SU-DHL-6 (cell line): ENCODE measurements around the gene PCYT1B.

Experiments used
- H2AFZ ChIP-seq: fragments of 200-600 bp; sonication (generic); 2 replicates; pipeline ENCODE4 v1.6.1; 2014; ENCODE audit warnings: low read depth, mild to moderate bottlenecking, moderate library complexity, mixed read lengths, antibody characterized with exemption, low read length; ENCODE audit not compliant: severe bottlenecking
- H3F3A ChIP-seq: fragments of 200-600 bp; shearing (Covaris generic); 2 replicates; pipeline ENCODE4 v1.6.0; 2016; ENCODE audit warnings: antibody characterized with exemption, mild to moderate bottlenecking; ENCODE audit not compliant: insufficient read depth
- H3K27ac ChIP-seq: fragments of 200-600 bp; sonication (generic); 2 replicates; pipeline ENCODE4 v1.5.1; 2016; ENCODE audit warnings: low read depth, mild to moderate bottlenecking, low read length, moderate library complexity, mixed read lengths
- H3K27me3 ChIP-seq: fragments of 200-600 bp; sonication (generic), shearing (Covaris generic); 2 replicates; pipeline ENCODE4 v1.6.0; 2014; ENCODE audit warnings: mild to moderate bottlenecking, low read length
- H3K36me3 ChIP-seq: fragments of 200-600 bp; sonication (generic); 2 replicates; pipeline ENCODE4 v1.6.1; 2014; ENCODE audit warnings: mild to moderate bottlenecking, low read length, mixed read lengths
- H3K4me2 ChIP-seq: fragments of 300-600, 200-600 bp; shearing (Covaris generic), sonication (generic); 2 replicates; pipeline ENCODE4 v1.6.0; 2014; ENCODE audit warnings: low read length, low read depth, mild to moderate bottlenecking; ENCODE audit not compliant: poor library complexity, severe bottlenecking
- H3K4me3 ChIP-seq: fragments of 200-600 bp; sonication (generic); 2 replicates; pipeline ENCODE4 v1.5.1; 2014; ENCODE audit warnings: antibody characterized with exemption, low read length, mild to moderate bottlenecking, mixed read lengths; ENCODE audit not compliant: insufficient read depth, poor library complexity, severe bottlenecking
- H3K79me2 ChIP-seq: fragments of 200-600 bp; sonication (generic); 2 replicates; pipeline ENCODE4 v1.6.1; 2014; ENCODE audit warnings: mild to moderate bottlenecking, low read length, moderate library complexity; ENCODE audit not compliant: insufficient read depth
- H3K9ac ChIP-seq: fragments of 200-600 bp; sonication (generic); 2 replicates; pipeline ENCODE4 v1.7.0; 2014; ENCODE audit warnings: mild to moderate bottlenecking, low read length
- H3K9me2 ChIP-seq: fragments of 200-600 bp; sonication (generic); replicated peaks from 2 replicates; pipeline ENCODE4 v1.6.1; 2014; ENCODE audit warnings: low read length; ENCODE audit not compliant: insufficient read depth
- H3K9me3 ChIP-seq: fragments of 200-600 bp; sonication (generic); 2 replicates; pipeline ENCODE4 v1.6.1; 2014; ENCODE audit warnings: low read length, mixed read lengths; ENCODE audit not compliant: insufficient read depth
- H4K20me1 ChIP-seq: fragments of 200-600 bp; sonication (generic); 2 replicates; pipeline ENCODE4 v1.6.1; 2014; ENCODE audit warnings: low read depth, mild to moderate bottlenecking, antibody characterized with exemption, low read length, moderate library complexity, mixed read lengths
- EZH2phosphoT487 ChIP-seq: fragments of 200-600 bp; sonication (generic), shearing (Covaris generic); conservative IDR thresholded peaks from 2 replicates; pipeline ENCODE4 v1.6.1; 2018; ENCODE audit warnings: mild to moderate bottlenecking, antibody characterized with exemption, low read length, moderate library complexity, mixed read lengths
- TF ChIP-seq, protein P1 (sequence below): fragments of 200-600 bp; sonication (generic); IDR thresholded peaks from one replicate; pipeline ENCODE4 v1.5.1; 2017; ENCODE audit warnings: antibody characterized with exemption, mild to moderate bottlenecking, low read length, moderate library complexity; ENCODE audit not compliant: insufficient read depth, poor library complexity, severe bottlenecking

PCYT1B gene

DNA sequence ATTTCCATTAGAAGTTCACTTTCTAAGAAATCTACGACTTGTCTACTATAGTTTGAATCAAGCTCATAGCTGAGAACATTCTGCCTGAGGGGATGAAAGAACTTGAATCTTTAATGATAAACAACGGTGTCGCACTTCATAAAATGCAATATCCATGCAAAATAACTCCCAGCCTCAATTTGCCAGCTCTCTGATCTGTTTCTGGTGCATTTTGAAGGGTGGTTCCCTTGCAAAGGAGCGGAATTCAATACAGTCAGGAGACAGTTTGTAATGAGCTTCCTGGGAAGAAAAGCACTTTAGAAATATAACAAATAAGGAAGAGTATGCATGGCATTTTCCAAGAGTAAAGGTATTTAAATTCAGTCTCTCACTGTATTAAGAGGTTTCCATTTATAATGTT is 80.0 kb downstream of the PCYT1B start:
- no peaks in the 10 kb centered on the region for H3K9me3 ChIP-seq
- no peaks in the 10 kb centered on the region for H3K9me2 ChIP-seq
- H3K79me2 ChIP-seq, result no peaks in the 10 kb centered on the region
- TF ChIP-seq EZH2phosphoT487, result no peak
- TF ChIP-seq, protein P1, sequence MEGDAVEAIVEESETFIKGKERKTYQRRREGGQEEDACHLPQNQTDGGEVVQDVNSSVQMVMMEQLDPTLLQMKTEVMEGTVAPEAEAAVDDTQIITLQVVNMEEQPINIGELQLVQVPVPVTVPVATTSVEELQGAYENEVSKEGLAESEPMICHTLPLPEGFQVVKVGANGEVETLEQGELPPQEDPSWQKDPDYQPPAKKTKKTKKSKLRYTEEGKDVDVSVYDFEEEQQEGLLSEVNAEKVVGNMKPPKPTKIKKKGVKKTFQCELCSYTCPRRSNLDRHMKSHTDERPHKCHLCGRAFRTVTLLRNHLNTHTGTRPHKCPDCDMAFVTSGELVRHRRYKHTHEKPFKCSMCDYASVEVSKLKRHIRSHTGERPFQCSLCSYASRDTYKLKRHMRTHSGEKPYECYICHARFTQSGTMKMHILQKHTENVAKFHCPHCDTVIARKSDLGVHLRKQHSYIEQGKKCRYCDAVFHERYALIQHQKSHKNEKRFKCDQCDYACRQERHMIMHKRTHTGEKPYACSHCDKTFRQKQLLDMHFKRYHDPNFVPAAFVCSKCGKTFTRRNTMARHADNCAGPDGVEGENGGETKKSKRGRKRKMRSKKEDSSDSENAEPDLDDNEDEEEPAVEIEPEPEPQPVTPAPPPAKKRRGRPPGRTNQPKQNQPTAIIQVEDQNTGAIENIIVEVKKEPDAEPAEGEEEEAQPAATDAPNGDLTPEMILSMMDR, result no peak
- no peak overlapping the region for H3K9ac ChIP-seq
- H3K27ac ChIP-seq, result no peak overlapping the region
- no peak overlapping the region for H3K4me3 ChIP-seq
- H4K20me1 ChIP-seq, result no peaks in the 10 kb centered on the region
- H3K27me3 ChIP-seq, result no peaks in the 10 kb centered on the region
- H3K36me3 ChIP-seq, result no peaks in the 10 kb centered on the region
- H2AFZ ChIP-seq, result no peak overlapping the region
- H3K4me2 ChIP-seq, result no peak overlapping the region
- H3F3A ChIP-seq, result no peaks in the 10 kb centered on the region

DNA sequence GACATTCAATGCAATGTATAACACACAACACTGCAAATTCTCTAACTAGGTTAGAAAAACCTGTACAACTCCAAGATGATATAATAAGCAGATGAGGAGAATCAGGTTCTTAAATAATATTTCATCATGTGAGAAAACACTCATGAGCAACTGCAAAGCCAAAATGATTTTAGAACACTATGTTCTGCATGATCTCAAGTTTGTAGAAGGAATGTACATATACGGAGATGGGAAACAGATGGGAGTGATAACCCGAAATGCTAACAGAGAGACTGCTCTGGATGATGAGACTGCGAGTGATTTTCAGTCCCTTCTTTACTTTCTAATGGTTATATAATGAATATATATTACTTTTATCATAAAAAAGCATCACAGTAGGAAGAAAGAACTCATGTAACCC is 80.9 kb downstream of the PCYT1B start:
- TF ChIP-seq EZH2phosphoT487, result no peak
- TF ChIP-seq, protein P1, result no peak

DNA sequence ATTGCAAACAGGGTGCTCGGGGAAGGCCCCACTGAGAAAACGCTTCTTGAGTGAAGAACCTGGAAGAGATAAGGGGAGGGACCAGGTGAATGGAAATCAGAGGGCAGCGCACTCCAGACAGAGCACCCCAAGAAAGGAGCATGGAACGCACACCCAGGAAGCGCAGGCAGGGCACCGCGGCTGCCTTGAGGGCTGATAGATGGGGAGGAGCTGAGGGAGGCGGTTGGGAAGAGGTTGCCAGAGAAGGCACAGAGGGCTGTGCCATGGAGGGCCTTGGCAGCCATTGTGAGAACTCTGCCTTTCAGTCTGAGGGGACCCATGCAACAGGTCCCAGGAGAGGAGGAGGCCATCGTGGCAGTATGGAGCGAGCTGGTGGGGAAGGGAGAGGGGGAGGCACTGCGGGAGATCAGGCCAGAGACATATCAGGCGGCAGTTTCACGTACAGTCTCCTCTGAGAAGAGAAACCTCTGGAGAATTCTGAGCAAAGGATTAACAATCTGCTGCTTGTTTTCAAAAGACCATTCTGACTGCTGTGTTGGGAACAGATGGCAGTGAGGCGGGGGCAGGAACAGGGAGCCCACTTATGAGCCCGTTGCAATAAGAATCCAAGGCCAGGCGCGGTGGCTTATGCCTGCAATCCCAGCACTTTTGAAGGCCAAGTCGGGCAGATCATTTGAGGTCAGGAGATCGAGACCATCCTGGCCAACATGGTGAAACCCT is 83.7 kb downstream of the PCYT1B start:
- no peak overlapping the region for H3K4me2 ChIP-seq
- H4K20me1 ChIP-seq, result no peaks in the 10 kb centered on the region
- no peak for TF ChIP-seq EZH2phosphoT487
- TF ChIP-seq, protein P1, result no peak
- no peaks in the 10 kb centered on the region for H3K27me3 ChIP-seq
- H3K9me2 ChIP-seq, result no peaks in the 10 kb centered on the region
- no peaks in the 10 kb centered on the region for H3K79me2 ChIP-seq
- H3F3A ChIP-seq, result no peaks in the 10 kb centered on the region
- no peak overlapping the region for H3K4me3 ChIP-seq
- H3K9ac ChIP-seq, result no peak overlapping the region
- no peaks in the 10 kb centered on the region for H3K36me3 ChIP-seq
- no peaks in the 10 kb centered on the region for H3K9me3 ChIP-seq
- H3K27ac ChIP-seq, result no peak overlapping the region
- H2AFZ ChIP-seq, result no peak overlapping the region

More for the DNA sequence above, 80.9 kb downstream of the PCYT1B start:
- Histone ChIP-seq H3K36me3 (no peaks in the 10 kb centered on the region), H3K4me2 (no peak overlapping the region), H3K79me2 (no peaks in the 10 kb centered on the region), H3K27ac (no peak overlapping the region), H3K4me3 (no peak overlapping the region), H3K27me3 (no peaks in the 10 kb centered on the region), H2AFZ (no peak overlapping the region), H4K20me1 (no peaks in the 10 kb centered on the region), H3K9me2 (no peaks in the 10 kb centered on the region), H3K9me3 (no peaks in the 10 kb centered on the region), H3F3A (no peaks in the 10 kb centered on the region), H3K9ac (no peak overlapping the region)
